ENCODE measurements around the gene NKX1-2. TPM values are rescaled to one million over a fixed set of nuclear protein-coding genes. Genes with fewer than 3 reads are reported as not detected.
A peak's percentile ranks its signal among the peaks of the same experiment; 100 is the strongest.

Gene NKX1-2
- total RNA-seq, 1 experiment from 2014 or later = not detected

DNA sequence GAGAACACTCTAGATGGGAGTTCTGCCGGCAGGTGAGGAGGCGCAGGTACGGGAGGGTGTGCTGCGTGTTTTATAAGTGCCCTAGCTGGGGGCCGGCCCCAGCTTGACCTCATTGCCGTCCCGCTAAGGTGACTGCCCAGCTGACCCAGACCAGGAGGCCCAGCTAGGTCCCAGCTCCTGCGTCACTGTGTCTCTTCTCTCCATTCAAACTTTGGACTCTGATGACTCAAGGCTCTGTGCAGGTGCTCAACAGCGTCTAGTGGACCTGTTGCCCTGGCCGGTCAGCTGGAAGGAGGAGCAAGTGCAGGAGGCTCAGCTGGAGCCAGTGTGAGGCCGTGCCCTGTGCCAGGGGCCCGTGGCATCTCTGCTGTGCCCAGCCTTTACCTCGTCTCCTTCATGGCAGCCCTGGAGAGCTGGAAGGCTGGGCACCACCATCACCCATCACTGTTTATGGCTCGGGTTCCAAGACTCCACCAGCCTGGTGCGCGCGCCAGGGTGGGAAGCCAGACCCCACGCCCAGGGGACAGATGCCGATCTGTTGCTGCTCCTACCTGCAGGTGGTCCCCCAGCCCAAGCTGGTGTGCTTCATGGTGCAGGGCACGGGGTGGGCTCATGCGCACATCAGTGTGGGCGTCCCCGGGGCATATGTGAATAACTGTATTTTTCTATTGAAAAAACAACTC is 26.3 kb upstream of the NKX1-2 start:
- DNase-seq (ENCODE audit: low read depth) = no peak

- no peak for DNase-seq (ENCODE audit: low read depth)
Observed at GRCh38 chr10:124474514-124475070, 24.8 kb upstream of the NKX1-2 start.

GRCh38 chr10:124473070-124473469 is 23.2 kb upstream of the NKX1-2 start:
- no peak for DNase-seq (ENCODE audit: low read depth)

DNA sequence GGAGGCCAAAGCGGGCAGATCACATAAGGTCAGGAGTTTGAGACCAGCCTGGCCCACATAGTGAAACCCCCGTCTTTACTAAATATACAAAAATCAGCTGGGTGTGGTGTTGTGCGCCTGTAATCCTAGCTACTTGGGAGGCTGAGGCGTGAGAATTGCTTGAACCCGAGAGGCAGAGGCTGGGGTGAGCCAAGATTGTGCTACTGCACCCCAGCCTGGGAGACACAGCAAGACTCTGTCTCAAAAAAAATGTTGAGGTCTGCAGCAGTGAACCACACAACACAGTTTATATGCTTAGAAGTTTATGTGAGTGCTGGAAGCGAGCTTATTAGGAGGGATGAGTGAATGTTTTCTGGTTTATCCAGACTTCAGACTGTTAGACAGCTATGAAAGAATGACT is 22.2 kb upstream of the NKX1-2 start:
- DNase-seq (ENCODE audit: low read depth) = no peak

DNA sequence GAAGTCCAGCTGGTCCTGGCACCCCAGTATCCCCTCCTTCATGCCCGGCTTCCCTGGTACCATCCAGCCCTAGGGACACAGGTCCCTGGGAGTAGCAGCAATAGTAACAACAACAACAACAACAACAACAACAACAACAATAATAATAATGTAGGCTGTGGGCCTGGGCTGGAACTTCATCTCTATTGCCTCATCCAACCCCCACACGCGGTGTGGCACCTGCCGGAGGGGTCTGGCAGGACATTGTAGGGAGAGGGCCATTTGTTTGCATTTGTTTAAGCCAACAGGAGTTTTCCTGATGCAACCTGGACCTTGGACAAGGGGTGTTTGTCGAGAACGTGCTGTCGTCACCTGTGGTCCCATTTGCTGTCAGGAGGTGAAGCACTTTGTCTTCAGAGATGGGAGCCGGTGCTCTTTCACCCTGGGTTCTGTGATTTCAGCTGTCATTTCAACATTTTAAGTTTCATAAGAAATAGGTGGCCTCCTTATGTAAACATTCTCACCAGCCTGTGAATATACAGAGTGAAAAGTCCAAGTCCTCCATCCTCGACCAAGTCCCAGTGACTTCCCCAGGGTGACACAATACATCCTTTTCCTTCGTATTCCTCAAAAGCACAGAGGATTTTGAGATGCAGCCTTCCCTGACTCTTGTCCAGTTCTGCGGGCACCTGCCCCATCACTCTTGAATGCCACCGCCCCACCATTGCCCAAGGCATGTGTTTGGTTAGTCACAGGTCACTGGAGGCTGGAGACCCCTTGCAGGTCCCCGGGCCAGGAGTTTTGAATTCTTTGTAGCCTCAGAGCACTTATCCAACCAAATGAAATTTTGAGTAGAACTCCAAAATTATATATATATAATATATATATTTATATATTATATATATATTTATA is 21.0 kb upstream of the NKX1-2 start:
- DNase-seq (ENCODE audit: low read depth) = no peak

DNA sequence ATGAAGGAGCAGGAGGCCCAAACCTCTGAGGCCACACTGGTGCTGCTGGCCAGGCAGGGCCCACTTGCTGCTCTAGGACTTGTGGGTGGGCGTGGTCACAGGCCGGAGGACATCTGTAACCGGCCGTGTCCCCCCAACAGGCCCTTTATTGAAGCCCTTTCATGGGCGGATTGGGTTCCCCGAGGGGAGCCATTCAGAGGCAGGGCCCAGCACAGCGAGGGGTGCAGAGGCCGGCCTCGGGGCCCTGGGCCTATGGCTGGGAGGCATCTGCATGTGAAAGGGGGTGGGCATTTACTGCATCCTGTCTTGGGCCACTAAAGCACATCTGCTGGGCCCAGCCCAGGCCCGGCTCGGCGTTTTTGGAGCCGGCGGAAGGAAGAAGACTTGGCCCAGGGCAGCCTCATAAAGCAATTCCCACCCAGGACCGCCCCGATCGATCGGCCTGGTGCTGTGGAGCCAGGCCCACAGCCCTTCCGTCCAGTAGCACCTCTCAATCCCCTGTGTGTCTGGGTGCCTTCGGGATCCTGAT is 20.2 kb upstream of the NKX1-2 start:
- DNase-seq (ENCODE audit: low read depth) = no peak

DNA sequence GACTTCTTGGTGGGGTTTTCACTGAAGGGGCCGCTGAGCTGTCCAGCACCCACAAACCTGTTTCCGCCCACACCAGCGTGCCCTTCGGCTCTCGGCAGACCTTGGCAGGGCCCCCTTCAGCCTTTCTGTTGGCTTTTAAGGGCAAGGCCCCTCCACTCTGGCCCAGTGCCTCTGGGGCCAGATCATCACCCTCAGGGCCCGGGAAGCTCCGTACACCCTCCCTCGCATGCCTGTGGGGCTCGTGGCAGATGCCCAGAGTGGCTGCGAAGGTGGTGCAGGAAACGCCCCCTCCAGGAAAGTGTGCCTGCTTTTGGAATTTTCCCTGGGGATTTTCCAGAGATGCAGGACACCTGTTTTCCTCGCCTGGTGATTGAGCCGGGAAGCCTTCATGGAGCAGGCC is 18.8 kb upstream of the NKX1-2 start:
- no peak for DNase-seq (ENCODE audit: low read depth)

GRCh38 chr10:124467165-124467564 is 17.3 kb upstream of the NKX1-2 start:
- no peak for DNase-seq (ENCODE audit: low read depth)

DNA sequence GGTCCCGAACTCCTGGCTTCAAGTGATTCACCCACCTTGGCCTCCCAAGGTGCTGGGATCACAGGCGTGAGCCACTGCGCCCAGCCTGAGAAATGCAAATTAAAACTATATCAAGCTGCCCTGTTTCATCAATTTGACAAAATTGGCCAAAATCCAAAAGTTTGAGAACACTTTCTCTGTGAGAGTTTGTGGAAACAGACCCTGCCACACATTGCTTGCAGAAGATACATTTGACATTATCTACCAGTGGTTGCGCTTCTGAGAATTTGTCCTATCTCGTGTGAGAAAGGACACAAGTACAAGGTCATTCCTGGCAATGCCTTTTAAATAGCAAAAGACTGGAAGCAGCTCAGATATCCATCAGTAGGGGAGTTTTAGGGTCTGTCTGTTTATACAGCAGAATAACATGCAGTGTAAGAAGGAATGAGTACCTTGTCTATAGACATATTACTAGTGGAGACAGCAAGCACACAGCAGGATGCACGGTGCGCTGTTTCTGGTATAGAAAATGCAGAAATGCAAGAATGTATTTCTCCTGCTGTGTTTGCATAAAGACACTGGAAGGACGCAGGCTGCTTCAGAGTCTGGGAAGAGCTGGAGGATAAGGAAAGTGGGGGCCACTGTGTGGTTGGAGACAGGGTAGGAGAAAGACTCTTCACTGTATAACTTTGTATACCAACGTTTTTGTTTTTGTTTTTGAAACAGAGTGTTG is 16.1 kb upstream of the NKX1-2 start:
- no peak for DNase-seq (ENCODE audit: low read depth)

DNA sequence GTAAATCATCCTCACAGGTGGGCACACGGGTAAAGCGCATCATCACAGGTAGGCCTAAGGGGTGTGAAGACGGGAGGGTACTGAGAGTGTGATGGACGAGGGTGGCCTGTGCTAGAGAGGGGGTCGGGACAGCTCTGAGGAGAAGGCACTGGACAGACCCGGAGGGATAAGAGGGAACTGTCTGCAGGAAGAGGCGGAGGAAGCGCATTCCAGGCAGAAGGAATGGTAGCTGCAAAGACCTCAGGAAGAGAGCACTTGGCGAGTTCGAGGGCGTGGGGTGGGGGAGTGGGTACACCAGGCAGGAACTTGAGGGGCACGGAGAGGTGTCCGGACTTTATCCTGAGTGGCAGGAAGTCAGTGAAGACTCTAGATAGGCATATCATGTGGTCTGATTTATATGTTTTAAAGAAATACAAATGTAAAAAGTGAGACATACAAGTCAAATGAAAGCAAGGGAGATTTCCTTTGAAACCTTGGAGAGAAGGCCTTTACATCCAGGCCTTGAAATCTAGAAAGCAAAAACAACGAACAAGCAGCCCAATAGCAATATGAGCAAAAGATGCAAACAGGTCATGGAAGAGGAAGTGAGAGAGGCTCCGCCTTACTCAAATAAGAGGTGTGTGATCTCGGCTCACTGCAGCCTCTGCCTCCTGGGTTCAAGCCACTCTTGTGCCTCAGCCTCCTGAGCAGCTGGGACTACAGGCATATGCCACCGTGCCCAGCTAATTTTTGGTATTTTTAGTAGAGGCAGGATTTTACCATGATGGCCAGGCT is 15.4 kb upstream of the NKX1-2 start:
- no peak for DNase-seq (ENCODE audit: low read depth)

DNA sequence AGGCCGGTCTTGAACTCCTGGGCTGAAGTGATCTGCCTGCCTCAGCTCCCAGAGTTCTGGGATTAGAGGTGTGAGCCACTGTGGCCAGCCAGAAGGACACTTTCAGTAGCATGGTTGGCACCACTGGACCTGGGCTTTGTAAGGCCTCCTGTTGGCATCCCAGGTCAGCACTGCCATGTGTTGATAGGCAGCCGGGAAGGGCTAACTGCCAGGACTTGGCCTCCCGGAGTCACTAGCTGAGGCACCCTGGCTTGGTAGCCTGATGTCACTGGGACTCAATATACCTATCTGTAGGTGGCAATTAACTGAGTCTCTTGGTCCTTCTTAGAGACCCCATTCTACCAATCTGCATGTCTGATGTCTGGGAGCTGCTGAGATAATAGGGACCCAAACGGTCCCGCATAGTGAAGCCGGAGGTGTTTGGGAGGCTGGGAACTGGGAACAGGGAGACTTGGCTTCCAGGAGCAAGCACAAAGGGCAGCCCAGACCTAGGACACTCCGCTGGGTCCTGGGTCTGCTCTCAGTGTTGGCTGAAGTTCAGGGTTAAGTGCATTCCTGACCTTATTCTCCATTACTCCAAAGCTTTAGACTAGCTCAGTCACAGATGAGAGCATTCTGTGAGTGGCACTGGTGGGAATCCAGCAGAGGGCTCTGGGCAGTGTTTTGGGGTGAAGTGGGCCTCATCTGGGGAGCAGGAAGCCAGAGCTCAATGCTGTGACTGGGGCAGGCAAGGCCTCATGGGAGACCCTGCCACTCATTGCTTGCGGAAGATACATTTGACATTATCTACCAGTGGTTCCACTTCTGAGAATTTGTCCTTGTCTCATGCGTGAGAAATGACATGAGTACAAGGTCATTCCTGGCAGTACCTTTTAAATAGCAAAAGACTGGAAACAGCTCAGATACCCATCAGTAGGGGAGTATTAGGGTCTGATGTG is 14.5 kb upstream of the NKX1-2 start:
- no peak for DNase-seq (ENCODE audit: low read depth)

DNA sequence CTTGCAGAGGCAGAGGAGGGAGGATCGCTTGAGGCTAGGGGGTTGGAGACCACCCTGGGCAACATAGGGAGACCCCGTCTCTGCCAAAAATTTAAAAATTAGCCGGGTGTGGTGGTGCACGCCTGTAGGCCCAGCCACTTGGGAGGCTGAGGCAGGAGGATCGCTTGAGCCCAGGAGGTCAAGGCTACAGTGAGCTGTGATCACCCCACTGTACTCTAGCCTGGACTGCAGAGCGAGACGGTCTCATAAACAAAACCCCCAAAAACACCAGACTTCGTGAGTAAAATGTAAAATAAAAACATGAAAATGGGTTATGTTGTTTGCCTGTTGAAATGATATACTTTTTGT is 12.5 kb upstream of the NKX1-2 start:
- no peak for DNase-seq (ENCODE audit: low read depth)

GRCh38 chr10:124461642-124462347 is 12.0 kb upstream of the NKX1-2 start, which contains the start of gene LHPP:
TSS of gene LHPP (plus strand) at chr10:124461823. CDS start at chr10:124461863, 40 bp downstream.
- peak; percentile 83 for DNase-seq (ENCODE audit: low read depth)

- no peak for DNase-seq (ENCODE audit: low read depth)
Observed at GRCh38 chr10:124460144-124460543, 10.3 kb upstream of the NKX1-2 start.

DNA sequence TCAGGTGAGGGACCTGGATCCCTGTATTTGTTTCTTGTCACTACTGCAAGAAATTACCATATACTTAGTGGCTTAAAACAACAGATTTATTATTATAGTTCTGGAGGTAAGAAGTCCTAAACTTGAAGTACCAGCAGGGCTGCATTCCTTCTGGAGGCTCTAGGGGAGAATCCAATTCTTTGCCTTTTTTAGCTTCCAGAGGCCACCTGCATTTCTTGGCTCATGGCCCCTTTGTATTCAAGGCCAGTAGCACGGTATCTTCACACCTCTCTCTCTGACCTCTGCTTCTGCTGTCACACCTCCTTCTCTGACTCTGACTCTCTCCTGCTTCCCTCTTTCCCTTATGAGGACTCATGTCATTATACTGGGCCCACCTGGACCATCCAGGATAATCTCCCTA is 9.6 kb upstream of the NKX1-2 start:
- DNase-seq (ENCODE audit: low read depth) = no peak

DNA sequence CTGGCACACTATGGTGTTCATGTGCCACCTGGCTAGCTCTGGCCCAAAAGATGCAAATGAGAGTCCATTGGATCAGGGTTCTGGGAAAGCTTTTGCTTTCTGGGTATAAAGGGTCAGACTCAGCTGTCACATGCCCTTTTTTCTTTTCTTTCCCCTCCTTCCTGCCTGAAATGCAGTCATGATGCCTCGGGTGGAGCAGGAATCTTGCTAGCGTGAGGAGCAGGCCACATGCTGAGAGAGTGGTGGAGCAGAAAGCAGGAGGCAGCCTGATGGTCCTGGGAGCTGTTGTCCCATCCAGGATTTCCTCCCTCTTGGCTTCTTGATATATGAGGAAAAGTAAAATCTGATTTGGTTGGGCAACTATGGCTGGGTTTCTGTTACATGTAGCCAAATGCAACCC is 9.1 kb upstream of the NKX1-2 start:
- DNase-seq (ENCODE audit: low read depth) = no peak

DNA sequence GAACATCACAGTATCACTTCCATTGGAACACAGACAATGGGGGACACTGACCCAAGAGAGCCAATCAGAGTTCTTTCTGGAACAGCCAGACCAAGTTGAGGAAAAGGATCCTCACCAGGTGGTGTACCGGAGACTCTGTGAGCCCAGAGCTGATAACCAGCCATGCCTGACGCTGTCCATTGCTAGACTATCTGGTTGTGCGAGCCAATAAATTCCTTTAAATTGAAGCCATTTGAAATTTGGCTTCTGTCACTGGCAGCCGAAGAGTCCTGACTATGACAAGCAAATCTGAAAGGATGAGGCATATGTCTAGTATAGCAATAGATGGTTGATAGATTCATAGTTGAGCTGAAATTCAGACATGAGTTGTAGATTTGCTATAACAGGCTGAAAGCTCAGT is 8.6 kb upstream of the NKX1-2 start:
- no peak for DNase-seq (ENCODE audit: low read depth)

DNA sequence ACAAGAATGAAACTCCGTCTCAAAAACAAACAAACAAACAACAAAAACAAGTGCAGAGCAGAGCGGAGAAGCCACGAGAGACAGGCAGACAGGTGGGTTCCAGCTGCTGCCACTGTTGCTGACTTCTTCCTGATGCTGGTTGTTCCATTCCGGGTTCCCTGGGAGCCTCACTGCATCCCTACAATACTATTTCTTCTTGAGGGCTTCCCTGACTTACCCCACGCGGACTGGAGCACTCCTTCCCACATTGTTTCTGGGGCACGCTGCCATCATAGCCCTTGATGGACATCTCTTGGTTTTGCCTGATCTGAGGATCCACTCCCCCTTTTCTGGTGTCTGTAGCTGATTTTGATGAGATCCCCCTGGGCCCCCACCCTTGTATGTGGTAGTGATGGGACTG is 5.6 kb upstream of the NKX1-2 start:
- DNase-seq (ENCODE audit: low read depth) = no peak

- no peak for DNase-seq (ENCODE audit: low read depth)
Observed at GRCh38 chr10:124453960-124454610, 4.2 kb upstream of the NKX1-2 start.
